Testis (tissue), 3 donors: ENCODE measurements around the gene CALML5. TPM values are rescaled to one million over a fixed set of nuclear protein-coding genes. Genes with fewer than 3 reads are reported as not detected.

ENCODE experiments used
- DNase-seq: peaks from one replicate; pipeline ENCODE4 v3.0.0-alpha.2; 2019
- H3K27ac ChIP-seq, 2 donors: fragments of 200-600 bp; sonication (generic); one replicate each; pipeline ENCODE4 v1.5.1; 2019
- H3K27me3 ChIP-seq: fragments of 200-600 bp; sonication (generic); one replicate; pipeline ENCODE4 v1.5.1; 2019
- H3K36me3 ChIP-seq: fragments of 200-600 bp; sonication (generic); one replicate; pipeline ENCODE4 v1.5.1; 2017; ENCODE audit warnings: low read depth; ENCODE audit errors: missing control alignments
- H3K4me1 ChIP-seq: fragments of 200-600 bp; sonication (generic); one replicate; pipeline ENCODE4 v1.5.1; 2019
- H3K4me3 ChIP-seq, 2 donors: fragments of 200-600 bp; sonication (generic); one replicate each; pipeline ENCODE4 v1.5.1; 2017 to 2019
- H3K9me3 ChIP-seq: fragments of 200-600 bp; sonication (generic); one replicate; pipeline ENCODE4 v1.5.1; 2017
- CTCF ChIP-seq, 3 experiments: fragments of 450-650 bp in 2 of 3; fragments of 200-600 bp in 1 of 3; sonication (generic) in 1 of 3; IDR thresholded peaks; one replicate each; pipeline ENCODE4 v1.5.1; 2016 to 2019; ENCODE audit warnings: antibody characterized with exemption in 3 of 3, mild to moderate bottlenecking in 2 of 3, moderate library complexity in 1 of 3
- POLR2A ChIP-seq: fragments of 450-650 bp; IDR thresholded peaks from one replicate; pipeline ENCODE4 v1.6.1; 2017; ENCODE audit warnings: antibody characterized with exemption, mild to moderate bottlenecking, moderate library complexity
- WGBS, 2 donors: methylation state at CpG; one replicate each; pipeline ENCODE4 v1.1.5; 2018; 5-methylcytosine and 5-hydroxymethylcytosine counted together
- intact Hi-C: fragments of 100-400 bp; cut with DNase I; formaldehyde crosslinking; loops from one replicate; pipeline ENCODE4 v1.15.1; 2023; ENCODE audit warnings: low total_unique reads
- polyA plus RNA-seq: library from polyadenylated mRNA; stranded (reverse); fragments of 350-450 nt; fragmentation: Illumina TruSeq; extraction: RNeasy Lipid Tissue Mini Kit (QIAGEN cat#74804); gene quantifications from one replicate; pipeline ENCODE4 v1.2.3, GENCODE V29; 2014; ENCODE audit warnings: low read depth, low replicate concordance; ENCODE audit not compliant: insufficient read depth
- total RNA-seq, 2 donors: library from RNA; depleted of rRNA; stranded (reverse); fragments of >200 nt; gene quantifications; one replicate each; pipeline ENCODE4 v1.2.3, GENCODE V29; 2016

The CALML5 gene
- total and polyA plus RNA-seq, 3 donors from 2014 or later, result 0.50 TPM; not detected in 2

DNA sequence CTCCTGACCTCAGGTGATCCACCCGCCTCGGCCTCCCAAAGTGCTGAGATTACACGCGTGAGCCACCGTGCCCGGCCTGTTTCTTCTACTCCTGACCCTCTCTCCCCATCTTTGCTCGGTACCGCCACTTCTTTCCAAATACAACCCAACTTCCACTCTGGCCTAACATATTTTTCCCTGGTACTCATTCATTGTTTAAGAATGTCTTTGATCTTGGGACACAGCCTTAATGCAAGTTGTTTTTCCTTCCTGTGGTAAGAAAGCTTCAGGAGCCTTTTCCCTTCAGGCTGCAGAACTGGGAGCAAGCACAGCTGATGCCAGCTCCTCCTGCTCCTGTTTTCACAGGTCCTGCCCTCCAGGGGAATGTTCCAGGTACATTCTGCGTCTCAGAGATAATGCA, 39.1 kb upstream of the CALML5 start:
- H3K36me3 ChIP-seq, result no peaks in the 10 kb centered on the region
- no peaks in the 10 kb centered on the region for H3K9me3 ChIP-seq
- 86 to 91% methylated on average over 9 of the region's 9 CpGs for WGBS, 2 donors
- no peak for TF ChIP-seq POLR2A
- TF ChIP-seq CTCF (IDR thresholded peaks at IDR 0.05), result no peak
- H3K27me3 ChIP-seq, result no peaks in the 10 kb centered on the region
- DNase-seq, result no peak
- H3K4me1 ChIP-seq, result peaks cover 8% of the 10 kb centered on the region
- H3K4me3 ChIP-seq, result no peak overlapping the region
- no peak overlapping the region for H3K27ac ChIP-seq
- intact Hi-C loops, result no loop called here

- Histone ChIP-seq H3K27ac (no peak overlapping the region), H3K27me3 (no peaks in the 10 kb centered on the region), H3K4me3 (no peak overlapping the region), H3K36me3 (no peaks in the 10 kb centered on the region), H3K4me1 (peaks cover 8% of the 10 kb centered on the region), H3K9me3 (no peaks in the 10 kb centered on the region)
- no peak for DNase-seq
- WGBS, 2 donors, result 81 to 91% methylated on average over 6 of the region's 6 CpGs
- TF ChIP-seq CTCF (IDR thresholded peaks at IDR 0.05), result no peak
- TF ChIP-seq POLR2A, result no peak
- intact Hi-C loops, result no loop called here
These were observed 38.3 kb upstream of the CALML5 start for GRCh38 chr10:5537684-5538083.

GRCh38 chr10:5536486-5537081, 37.2 kb upstream of the CALML5 start:
- Histone ChIP-seq H3K36me3 (no peaks in the 10 kb centered on the region), H3K4me1 (peaks cover 8% of the 10 kb centered on the region), H3K27ac (no peak overlapping the region), H3K9me3 (no peaks in the 10 kb centered on the region), H3K27me3 (no peaks in the 10 kb centered on the region), H3K4me3 (no peak overlapping the region)
- 89 to 92% methylated on average over 7 of the region's 7 CpGs for WGBS, 2 donors
- intact Hi-C loops, result no loop called here
- no peak for DNase-seq
- TF ChIP-seq POLR2A, result no peak
- no peak for TF ChIP-seq CTCF (IDR thresholded peaks at IDR 0.05)

GRCh38 chr10:5534880-5535856, 35.8 kb upstream of the CALML5 start:
- 46 to 51% methylated on average over 8 of the region's 8 CpGs for WGBS, 2 donors
- Histone ChIP-seq H3K4me1 (peaks cover 8% of the 10 kb centered on the region), H3K9me3 (no peaks in the 10 kb centered on the region), H3K4me3 (peak overlapping the region in 1 of 2 donors; percentile 20), H3K36me3 (no peaks in the 10 kb centered on the region), H3K27me3 (no peaks in the 10 kb centered on the region), H3K27ac (peak overlapping the region in 1 of 2 donors; percentile 44)
- intact Hi-C loops, result no loop called here
- no peak for TF ChIP-seq CTCF (IDR thresholded peaks at IDR 0.05)
- TF ChIP-seq POLR2A, result no peak
- DNase-seq, result no peak
